Skin epidermis (tissue), 12 donors: ENCODE results near the gene CDH3.
A peak's percentile ranks its signal among the peaks of the same experiment; 100 is the strongest.

ENCODE experiments used
- H3K27ac ChIP-seq, 21 experiments: fragments of 200-600 bp; sonication (generic) in 11 of 21; one replicate each; pipeline ENCODE4 v1.5.0; 2020; ENCODE audit warnings: mild to moderate bottlenecking in 3 of 21, inconsistent platforms in 2 of 21, moderate library complexity in 2 of 21
- H3K4me3 ChIP-seq, 7 experiments: fragments of 200-600 bp; sonication (generic) in 2 of 7; one replicate each; pipeline ENCODE4 v1.5.0; 2020; ENCODE audit warnings: inconsistent platforms in 2 of 7, mild to moderate bottlenecking in 2 of 7, moderate library complexity in 1 of 7

The CDH3 gene

DNA sequence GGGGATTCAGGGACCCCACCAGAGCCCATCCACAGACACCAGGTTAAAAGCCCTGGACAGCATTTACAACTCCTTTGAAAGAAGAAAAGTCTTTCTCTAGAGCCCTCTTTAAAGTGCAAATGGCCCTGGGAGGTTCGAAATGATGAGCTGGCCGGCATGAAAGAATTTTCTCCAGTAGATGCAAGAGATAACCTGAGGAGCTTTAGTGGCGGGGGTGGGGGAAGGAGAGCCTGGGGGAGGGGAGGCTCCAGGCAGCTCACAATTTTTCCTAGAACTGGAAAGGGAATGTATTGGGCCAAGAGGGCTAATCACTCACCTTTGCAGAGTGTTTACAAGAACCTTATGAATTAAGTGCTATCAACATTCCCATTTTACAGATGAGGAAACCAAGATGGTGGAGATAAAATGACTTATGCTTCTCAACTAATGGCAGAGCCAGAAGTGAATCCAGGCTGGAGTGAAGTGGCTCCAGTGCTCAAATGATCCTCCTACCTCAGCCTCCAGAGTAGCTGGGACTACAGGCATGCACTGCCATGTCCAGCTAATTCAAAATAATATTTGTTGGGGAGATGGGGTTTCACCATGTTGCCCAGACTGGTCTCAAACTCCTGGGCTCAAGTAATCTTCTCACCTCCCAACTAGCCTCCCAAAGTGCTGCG, 87.8 kb downstream of the CDH3 start:
- H3K27ac ChIP-seq: peak overlapping the region in 4 of 21 experiments; percentile 4 to 60 (median 42)
- no peak overlapping the region for H3K4me3 ChIP-seq

DNA sequence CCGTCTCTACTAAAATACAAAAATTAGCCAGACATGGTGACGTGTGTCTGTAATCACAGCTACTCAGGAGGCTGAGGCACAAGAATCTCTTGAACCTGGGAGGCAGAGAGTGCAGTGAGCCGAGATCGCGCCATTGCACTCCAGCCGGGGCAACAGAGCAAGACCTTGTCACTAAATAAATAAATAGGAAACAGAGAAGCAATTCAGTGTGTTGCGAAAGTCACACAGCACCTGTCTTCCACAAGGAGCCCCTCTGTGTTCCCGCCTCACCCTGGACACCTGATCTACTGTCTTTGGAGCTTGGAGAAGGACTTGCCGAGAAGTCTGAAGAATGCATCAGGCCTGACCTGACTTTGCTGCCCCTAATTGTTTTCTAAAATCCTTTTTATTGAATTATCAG, 88.5 kb downstream of the CDH3 start:
- H3K27ac ChIP-seq: no peak overlapping the region
- no peak overlapping the region for H3K4me3 ChIP-seq

DNA sequence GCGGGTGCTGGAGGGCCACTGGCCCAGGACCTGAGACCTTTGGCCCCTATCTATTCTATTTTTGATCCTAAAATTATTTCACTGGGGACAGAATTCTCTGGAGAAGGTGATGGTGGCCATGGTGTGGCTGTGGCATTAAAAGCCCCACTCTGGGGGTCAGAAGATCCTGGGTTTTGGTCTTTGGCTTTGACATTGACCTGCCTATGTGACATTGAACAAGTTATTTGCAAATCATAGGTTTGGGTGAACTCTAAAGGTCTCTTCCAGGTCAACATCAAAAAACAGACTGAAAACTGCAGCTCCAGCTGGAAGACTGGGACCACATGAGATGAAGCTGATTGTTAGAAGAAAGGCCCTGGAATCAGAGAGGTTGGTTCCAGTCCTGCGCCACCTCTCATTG, 89.7 kb downstream of the CDH3 start:
- Histone ChIP-seq H3K4me3 (no peak overlapping the region), H3K27ac (no peak overlapping the region)

DNA sequence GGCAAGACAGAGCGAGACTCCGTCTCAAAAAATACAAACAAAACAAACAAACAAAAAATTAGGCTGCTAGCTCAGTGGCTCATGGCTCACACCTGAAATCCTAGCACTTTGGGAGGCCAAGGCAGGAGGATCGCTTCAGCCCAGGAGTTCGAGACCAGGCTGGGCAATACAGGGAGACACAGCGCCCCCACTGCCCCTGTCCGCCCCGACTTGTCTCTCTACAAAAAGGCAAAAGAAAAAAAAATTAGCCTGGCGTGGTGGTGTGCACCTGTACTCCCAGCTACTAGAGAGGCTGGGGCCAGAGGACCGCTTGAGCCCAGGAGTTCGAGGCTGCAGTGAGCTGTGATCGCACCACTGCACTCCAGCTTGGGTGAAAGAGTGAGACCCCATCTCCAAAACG, 91.5 kb downstream of the CDH3 start:
- peak overlapping the region in 1 of 21 experiments; percentile 91 for H3K27ac ChIP-seq
- H3K4me3 ChIP-seq: peak overlapping the region in 4 of 7 experiments; percentile 49 to 72 (median 54)

DNA sequence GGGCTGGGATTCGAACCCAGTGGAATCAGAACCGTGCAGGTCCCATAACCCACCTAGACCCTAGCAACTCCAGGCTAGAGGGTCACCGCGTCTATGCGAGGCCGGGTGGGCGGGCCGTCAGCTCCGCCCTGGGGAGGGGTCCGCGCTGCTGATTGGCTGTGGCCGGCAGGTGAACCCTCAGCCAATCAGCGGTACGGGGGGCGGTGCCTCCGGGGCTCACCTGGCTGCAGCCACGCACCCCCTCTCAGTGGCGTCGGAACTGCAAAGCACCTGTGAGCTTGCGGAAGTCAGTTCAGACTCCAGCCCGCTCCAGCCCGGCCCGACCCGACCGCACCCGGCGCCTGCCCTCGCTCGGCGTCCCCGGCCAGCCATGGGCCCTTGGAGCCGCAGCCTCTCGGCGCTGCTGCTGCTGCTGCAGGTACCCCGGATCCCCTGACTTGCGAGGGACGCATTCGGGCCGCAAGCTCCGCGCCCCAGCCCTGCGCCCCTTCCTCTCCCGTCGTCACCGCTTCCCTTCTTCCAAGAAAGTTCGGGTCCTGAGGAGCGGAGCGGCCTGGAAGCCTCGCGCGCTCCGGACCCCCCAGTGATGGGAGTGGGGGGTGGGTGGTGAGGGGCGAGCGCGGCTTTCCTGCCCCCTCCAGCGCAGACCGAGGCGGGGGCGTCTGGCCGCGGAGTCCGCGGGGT, 92.1 kb downstream of the CDH3 start, which contains the start of gene CDH1:
TSS of gene CDH1 (plus strand) at position 247 of the 684 bp plus-strand sequence. CDS start at position 371, 124 bp downstream.
- Histone ChIP-seq H3K4me3 (peak within 1 kb of the TSS; percentile 43 to 72 (median 49)), H3K27ac (peak within 1 kb of the TSS; percentile 26 to 92 (median 83))

DNA sequence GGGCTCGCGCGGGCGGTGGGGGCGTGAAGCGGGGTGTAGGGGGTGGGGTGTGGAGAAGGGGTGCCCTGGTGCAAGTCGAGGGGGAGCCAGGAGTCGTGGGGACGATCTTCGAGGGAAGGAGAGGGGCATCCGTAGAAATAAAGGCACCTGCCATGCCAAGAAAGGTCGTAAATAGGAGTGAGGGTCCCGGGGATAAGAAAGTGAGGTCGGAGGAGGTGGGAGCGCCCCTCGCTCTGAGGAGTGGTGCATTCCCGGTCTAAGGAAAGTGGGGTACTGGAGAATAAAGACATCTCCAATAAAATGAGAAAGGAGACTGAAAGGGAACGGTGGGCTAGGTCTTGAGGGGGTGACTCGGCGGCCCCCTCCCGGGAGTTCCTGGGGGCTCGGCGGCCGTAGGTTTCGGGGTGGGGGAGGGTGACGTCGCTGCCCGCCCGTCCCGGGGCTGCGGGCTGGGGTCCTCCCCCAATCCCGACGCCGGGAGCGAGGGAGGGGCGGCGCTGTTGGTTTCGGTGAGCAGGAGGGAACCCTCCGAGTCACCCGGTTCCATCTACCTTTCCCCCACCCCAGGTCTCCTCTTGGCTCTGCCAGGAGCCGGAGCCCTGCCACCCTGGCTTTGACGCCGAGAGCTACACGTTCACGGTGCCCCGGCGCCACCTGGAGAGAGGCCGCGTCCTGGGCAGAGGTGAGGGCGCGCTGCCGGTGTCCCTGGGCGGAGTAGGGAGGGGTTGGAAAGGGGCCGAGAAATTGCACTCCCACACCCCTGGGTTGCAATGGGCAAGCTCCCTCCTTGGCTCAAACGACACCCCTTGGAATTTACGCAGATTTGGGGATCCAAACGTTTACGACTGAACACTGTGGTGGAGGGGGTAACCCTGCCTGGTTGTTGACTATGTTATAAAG, 92.9 kb downstream of the CDH3 start:
- Histone ChIP-seq H3K27ac (peak overlapping the region; percentile 26 to 92 (median 83)), H3K4me3 (peak overlapping the region; percentile 43 to 72 (median 49))

DNA sequence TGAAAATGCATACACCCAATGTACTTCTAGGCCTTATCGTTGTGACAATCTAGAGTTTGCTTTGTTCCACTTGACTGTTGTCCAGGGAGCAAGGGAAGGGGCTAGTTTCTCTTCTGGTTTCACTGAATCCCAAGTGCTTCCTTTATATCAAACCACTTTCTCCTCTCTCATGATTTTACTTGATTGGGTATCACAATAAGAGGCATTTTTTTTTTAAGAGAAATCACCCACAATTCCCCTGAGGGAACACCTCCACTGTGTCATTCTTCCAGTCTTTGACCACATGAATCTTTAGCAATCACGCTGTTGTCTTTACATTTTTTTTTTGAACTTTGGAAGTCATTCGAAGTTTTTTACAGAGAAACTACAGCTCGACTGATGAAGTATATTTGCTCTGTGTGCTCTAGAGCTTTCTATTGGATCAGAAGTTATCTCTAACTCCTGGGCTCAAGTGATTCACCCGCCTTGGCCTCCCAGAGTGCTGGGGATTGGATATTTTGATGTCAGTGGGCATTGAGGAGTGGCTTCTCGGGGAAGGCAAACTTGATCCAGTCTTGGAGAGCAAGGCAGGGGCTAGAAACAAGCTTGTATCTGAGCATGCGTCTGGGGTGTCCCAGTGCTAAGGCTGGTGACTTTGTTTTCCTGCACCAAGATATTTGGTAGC, 95.0 kb downstream of the CDH3 start:
- Histone ChIP-seq H3K4me3 (no peak overlapping the region), H3K27ac (peak overlapping the region in 3 of 21 experiments; percentile 1 to 57 (median 35))

DNA sequence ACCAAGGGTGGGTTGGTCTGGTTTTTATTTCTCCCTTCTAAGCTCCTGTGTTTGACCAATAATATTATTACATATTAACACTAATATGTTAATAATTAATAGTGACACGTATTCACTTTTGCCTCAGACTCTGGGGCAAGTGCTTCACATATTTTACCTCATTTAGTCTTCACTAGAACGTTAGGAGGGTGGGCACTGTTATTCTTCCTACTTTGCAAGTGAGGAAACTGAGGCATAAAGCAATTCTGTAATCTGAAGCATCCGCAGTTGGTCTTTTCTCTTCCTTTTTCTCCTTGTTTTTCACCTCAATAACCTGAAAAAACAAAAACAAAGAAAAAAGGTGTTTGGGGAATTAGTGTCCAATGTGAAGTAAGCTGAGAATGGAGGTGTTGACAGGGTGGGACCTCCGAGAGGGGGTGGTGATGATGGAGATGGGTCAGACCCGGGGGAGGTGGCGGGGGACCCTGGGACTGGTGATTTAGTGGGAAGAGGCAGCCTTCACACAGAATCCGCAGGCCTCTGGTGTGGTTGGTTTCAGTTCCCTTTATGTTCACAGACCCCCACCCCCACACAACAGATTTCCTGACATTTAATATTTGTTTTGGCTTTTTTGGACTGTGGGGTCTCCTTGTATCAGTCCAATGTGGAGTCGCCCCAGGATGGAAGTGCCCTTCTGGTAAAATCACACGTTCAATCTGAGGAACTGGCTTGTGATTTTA, 95.7 kb downstream of the CDH3 start:
- H3K4me3 ChIP-seq: no peak overlapping the region
- peak overlapping the region in 4 of 21 experiments; percentile 1 to 83 (median 30) for H3K27ac ChIP-seq

DNA sequence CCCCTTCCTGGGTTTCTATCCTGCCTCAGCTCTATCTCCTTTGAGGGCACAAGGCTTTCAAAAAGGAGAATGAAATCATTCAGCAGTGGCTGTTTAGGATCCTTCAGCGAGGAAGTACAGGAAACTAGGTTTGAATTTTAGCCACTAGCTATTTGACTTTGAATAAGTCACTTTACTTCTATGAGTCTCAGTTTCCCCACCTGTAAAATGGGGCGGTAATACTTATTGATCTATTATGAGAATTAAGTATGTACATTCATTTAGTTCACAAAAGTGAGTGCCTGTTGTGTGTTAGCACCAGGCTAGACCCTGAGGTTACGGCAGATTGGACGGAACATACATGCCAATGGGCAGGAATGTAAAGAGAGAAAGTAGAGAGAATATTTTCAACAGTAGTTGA, 98.6 kb downstream of the CDH3 start:
- Histone ChIP-seq H3K4me3 (no peak overlapping the region), H3K27ac (peak overlapping the region in 10 of 21 experiments; percentile 33 to 83 (median 62))

DNA sequence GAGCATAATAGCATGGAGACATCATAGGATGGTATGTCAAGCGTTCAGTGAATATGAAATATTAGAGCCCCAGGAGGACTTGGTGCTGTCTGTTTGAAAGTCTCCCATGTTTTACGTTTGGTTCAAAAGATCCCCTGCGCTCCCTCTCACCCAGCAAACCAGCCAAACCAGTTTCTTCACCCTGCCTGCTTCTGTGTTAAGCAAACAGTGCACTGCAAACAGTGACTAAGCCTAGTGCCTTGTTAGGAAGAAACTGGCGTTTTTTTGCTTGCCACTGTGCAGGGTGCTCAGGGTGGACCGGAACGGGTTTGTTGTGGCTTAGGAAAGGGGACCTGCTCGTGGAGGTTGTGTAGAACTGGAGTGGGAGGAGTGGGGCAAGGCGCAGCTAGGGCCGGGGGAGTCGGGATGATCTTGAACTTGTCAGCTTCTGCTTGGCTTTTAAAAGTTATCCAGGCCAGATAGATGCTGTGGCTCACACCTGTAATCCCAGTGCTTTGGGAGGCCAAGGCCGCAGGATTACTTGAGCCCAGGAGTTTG, 99.7 kb downstream of the CDH3 start:
- Histone ChIP-seq H3K4me3 (no peak overlapping the region), H3K27ac (peak overlapping the region in 17 of 21 experiments; percentile 8 to 83 (median 55))

DNA sequence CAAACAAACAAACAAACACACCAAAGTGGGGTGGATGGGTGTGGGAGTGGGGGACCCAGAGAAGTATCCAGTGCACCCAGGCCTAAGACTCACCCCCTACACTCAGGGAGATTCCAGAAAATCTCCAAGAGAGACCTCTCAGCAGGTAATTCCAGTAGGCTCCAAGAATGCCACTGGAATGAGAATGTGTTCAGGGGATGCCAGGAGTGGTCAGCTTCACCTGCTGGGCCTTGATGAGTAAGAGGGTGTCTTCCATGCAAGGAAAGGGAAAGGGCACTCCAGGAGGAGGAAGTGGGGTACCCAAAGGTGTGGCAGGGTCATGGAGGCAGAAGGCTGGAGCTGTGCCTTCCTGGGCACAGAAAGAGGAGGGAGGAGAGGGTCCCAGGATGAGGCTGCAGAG, 101.8 kb downstream of the CDH3 start:
- Histone ChIP-seq H3K27ac (peak overlapping the region in 1 of 21 experiments; percentile 12), H3K4me3 (no peak overlapping the region)

DNA sequence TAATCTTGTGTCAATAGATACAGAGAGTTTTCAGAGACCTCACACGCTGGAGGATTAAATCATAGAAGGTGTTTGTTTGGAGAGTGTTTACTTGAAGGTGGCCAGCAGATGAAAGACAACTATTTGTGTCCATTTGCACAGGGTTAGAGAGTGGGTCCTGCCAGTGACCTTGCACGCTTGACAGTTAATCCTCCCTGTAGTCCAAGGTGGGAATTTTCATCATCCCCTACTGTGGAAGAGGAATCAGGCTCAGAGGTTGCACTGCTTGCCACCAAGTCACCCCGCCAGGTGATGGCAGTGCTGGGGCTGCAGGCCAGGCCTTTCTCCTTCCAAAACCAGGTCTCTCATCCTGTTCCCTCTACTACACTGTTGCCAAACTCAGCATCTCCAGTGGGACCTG, 104.3 kb downstream of the CDH3 start:
- no peak overlapping the region for H3K27ac ChIP-seq
- H3K4me3 ChIP-seq: no peak overlapping the region
